ENCODE data around the gene FBXL13.
"Not testable (repeated sequence)": the region's sequence is repeated elsewhere in the genome, so short reads cannot be mapped to it uniquely, and the experiment has no call there.

FBXL13 gene

GRCh38 chr7:102978284-102978683 is 96.3 kb downstream of the FBXL13 start:
- no peak for DNase-seq

- DNase-seq = not testable (repeated sequence)
Observed at GRCh38 chr7:102977586-102977985, 97.0 kb downstream of the FBXL13 start.

- DNase-seq = no peak
Observed at GRCh38 chr7:102976493-102976892, 98.1 kb downstream of the FBXL13 start.

GRCh38 chr7:102975854-102976253 is 98.7 kb downstream of the FBXL13 start:
- DNase-seq = no peak

GRCh38 chr7:102974366-102975236 is 100.0 kb downstream of the FBXL13 start:
- DNase-seq = no peak

GRCh38 chr7:102973096-102973802 is 101.3 kb downstream of the FBXL13 start:
- no peak for DNase-seq

GRCh38 chr7:102967798-102968197 is 106.8 kb downstream of the FBXL13 start:
- DNase-seq = no peak

GRCh38 chr7:102966465-102966864 is 108.1 kb downstream of the FBXL13 start:
- DNase-seq = no peak

GRCh38 chr7:102961993-102962392 is 112.6 kb downstream of the FBXL13 start:
- DNase-seq = not testable (repeated sequence)

GRCh38 chr7:102958004-102958403 is 116.6 kb downstream of the FBXL13 start:
- not testable (repeated sequence) for DNase-seq

GRCh38 chr7:102954359-102954758 is 120.2 kb downstream of the FBXL13 start:
- DNase-seq = not testable (repeated sequence)

- no peak for DNase-seq
Observed at GRCh38 chr7:102953406-102953805, 121.2 kb downstream of the FBXL13 start.

- no peak for DNase-seq
Observed at GRCh38 chr7:102951839-102952238, 122.8 kb downstream of the FBXL13 start.

- no peak for DNase-seq
Observed at GRCh38 chr7:102944241-102944640, 130.4 kb downstream of the FBXL13 start.

GRCh38 chr7:102943423-102944169 is 131.0 kb downstream of the FBXL13 start:
- no peak for DNase-seq

GRCh38 chr7:102942868-102943267 is 131.7 kb downstream of the FBXL13 start:
- no peak for DNase-seq

GRCh38 chr7:102942181-102942866 is 132.3 kb downstream of the FBXL13 start:
- DNase-seq = no peak

GRCh38 chr7:102938679-102939078 is 135.9 kb downstream of the FBXL13 start:
- no peak for DNase-seq

- DNase-seq = no peak
Observed at GRCh38 chr7:102935450-102936115, 139.0 kb downstream of the FBXL13 start.

GRCh38 chr7:102934701-102935100 is 139.9 kb downstream of the FBXL13 start:
- DNase-seq = no peak

GRCh38 chr7:102934239-102934638 is 140.4 kb downstream of the FBXL13 start:
- no peak for DNase-seq

GRCh38 chr7:102933763-102934162 is 140.8 kb downstream of the FBXL13 start:
- DNase-seq = no peak
